Lower leg skin (tissue), 3 donors: ENCODE measurements around the gene DDO.

Source experiments
- POLR2A ChIP-seq, 2 donors: fragments of 450-650 bp; IDR thresholded peaks; one replicate each; pipeline ENCODE4 v1.6.1; 2016 to 2017; ENCODE audit warnings: antibody characterized with exemption in 2 of 2, mild to moderate bottlenecking in 1 of 2, moderate library complexity in 1 of 2
- TF ChIP-seq, protein P1 (sequence below), 3 donors: fragments of 450-650 bp; IDR thresholded peaks; one replicate each; pipeline ENCODE4 v1.5.1; 2016; ENCODE audit warnings: antibody characterized with exemption in 3 of 3, mild to moderate bottlenecking in 3 of 3, moderate library complexity in 2 of 3

DNA sequence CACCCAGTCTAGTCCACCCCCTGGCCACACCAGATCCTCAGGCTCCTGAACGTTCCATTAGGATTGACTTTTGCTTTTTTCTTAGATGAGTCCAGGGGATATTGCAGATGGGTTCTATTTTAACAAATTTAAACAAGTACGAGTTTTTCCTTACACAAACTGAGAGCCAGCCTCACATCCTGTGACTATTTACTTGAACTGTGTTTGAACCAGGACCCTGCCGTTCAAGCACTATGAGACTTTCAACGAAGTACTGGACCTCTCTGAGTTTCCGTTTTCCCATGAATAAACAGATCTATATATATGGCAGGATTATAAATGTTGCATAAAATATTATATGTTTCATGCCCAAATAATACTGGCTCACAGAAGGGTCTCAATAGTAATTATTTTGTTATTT is 55.8 kb downstream of the DDO start:
- TF ChIP-seq POLR2A (IDR thresholded peaks at IDR 0.05): no peak
- TF ChIP-seq, protein P1, sequence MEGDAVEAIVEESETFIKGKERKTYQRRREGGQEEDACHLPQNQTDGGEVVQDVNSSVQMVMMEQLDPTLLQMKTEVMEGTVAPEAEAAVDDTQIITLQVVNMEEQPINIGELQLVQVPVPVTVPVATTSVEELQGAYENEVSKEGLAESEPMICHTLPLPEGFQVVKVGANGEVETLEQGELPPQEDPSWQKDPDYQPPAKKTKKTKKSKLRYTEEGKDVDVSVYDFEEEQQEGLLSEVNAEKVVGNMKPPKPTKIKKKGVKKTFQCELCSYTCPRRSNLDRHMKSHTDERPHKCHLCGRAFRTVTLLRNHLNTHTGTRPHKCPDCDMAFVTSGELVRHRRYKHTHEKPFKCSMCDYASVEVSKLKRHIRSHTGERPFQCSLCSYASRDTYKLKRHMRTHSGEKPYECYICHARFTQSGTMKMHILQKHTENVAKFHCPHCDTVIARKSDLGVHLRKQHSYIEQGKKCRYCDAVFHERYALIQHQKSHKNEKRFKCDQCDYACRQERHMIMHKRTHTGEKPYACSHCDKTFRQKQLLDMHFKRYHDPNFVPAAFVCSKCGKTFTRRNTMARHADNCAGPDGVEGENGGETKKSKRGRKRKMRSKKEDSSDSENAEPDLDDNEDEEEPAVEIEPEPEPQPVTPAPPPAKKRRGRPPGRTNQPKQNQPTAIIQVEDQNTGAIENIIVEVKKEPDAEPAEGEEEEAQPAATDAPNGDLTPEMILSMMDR (IDR thresholded peaks at IDR 0.05): no peak
